Measurements from ENCODE around the gene CNOT1. TPM values are rescaled to one million over a fixed set of nuclear protein-coding genes. Genes with fewer than 3 reads are reported as not detected.

The CNOT1 gene
- total and polyA plus RNA-seq, 10 of the 15 experiments (the other 5 are each of a cell fraction or from before 2014, with no cell fraction given), result 101 to 246 (median 175) TPM

DNA sequence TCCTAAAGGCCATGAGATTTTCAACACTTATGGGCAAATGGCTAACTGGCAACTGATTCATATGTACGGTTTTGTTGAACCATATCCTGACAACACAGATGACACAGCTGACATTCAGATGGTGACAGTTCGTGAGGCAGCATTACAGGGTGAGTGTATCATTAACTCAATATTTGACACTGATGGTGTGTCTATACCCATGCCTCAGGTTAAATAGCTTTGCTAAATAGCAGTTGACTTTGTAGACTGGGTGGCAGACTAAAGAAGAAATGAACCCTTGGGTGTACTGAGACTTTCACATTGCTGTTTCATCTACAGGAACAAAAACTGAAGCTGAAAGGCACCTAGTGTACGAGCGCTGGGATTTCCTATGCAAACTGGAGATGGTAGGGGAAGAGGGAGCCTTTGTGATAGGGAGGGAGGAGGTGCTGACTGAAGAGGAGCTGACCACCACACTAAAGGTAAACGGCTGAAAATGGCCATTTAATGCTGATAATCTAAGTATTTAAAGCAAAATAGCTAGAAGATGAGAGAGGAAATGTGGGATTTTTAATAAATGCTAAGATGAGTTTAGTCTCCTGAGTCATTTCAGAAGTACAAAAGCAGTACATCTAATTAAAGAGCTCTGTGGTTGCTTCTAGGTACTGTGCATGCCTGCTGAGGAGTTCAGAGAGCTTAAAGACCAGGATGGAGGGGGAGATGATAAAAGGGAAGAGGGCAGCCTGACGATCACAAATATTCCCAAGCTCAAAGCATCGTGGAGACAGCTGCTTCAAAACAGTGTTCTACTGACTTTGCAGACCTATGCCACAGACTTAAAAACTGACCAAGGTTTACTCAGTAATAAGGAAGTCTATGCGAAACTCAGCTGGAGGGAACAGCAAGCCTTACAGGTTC, 111.3 kb downstream of the CNOT1 start:
- POLR2A ChIA-PET, result interaction anchor here (0.6 to 1.2 kb wide), 7 partner anchors 63 to 415 kb away, joined by 3 to 6 read pairs (median 4); partner anchors contain the start of gene CNOT1
- 3% methylated on average over 8 of the region's 8 CpGs for WGBS (ENCODE audit: insufficient coverage, insufficient replicate concordance, low lambda C conversion rate, missing lambda C conversion rate)
- TSS peak; percentile 59 for BruUV-seq (replicated peaks)
- TF ChIP-seq, protein P1, sequence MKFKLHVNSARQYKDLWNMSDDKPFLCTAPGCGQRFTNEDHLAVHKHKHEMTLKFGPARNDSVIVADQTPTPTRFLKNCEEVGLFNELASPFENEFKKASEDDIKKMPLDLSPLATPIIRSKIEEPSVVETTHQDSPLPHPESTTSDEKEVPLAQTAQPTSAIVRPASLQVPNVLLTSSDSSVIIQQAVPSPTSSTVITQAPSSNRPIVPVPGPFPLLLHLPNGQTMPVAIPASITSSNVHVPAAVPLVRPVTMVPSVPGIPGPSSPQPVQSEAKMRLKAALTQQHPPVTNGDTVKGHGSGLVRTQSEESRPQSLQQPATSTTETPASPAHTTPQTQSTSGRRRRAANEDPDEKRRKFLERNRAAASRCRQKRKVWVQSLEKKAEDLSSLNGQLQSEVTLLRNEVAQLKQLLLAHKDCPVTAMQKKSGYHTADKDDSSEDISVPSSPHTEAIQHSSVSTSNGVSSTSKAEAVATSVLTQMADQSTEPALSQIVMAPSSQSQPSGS (IDR thresholded peaks at IDR 0.05; ENCODE audit: low read length), result peak; percentile 72
- TF ChIP-seq STAT1 (conservative IDR thresholded peaks at IDR 0.05), result no peak
- TF ChIP-seq TAF1 (IDR thresholded peaks at IDR 0.05; ENCODE audit: borderline replicate concordance, low read depth, low read length), result no peak
- TF ChIP-seq YY1 (IDR thresholded peaks at IDR 0.05; ENCODE audit: low read depth, low read length), result 0 out of 2 replicates have a peak, but pooled peaks have one; percentile 6
- TF ChIP-seq FOXM1 (IDR thresholded peaks at IDR 0.05; ENCODE audit: low read depth, low read length), result peak; percentile 60; the same call in 1 of the 2 replicates
- TF ChIP-seq CBX5 (IDR thresholded peaks at IDR 0.05; ENCODE audit: low read depth), result 0 out of 2 replicates have a peak, but pooled peaks have one; percentile 41
- TF ChIP-seq, protein P2, sequence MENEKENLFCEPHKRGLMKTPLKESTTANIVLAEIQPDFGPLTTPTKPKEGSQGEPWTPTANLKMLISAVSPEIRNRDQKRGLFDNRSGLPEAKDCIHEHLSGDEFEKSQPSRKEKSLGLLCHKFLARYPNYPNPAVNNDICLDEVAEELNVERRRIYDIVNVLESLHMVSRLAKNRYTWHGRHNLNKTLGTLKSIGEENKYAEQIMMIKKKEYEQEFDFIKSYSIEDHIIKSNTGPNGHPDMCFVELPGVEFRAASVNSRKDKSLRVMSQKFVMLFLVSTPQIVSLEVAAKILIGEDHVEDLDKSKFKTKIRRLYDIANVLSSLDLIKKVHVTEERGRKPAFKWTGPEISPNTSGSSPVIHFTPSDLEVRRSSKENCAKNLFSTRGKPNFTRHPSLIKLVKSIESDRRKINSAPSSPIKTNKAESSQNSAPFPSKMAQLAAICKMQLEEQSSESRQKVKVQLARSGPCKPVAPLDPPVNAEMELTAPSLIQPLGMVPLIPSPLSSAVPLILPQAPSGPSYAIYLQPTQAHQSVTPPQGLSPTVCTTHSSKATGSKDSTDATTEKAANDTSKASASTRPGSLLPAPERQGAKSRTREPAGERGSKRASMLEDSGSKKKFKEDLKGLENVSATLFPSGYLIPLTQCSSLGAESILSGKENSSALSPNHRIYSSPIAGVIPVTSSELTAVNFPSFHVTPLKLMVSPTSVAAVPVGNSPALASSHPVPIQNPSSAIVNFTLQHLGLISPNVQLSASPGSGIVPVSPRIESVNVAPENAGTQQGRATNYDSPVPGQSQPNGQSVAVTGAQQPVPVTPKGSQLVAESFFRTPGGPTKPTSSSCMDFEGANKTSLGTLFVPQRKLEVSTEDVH (IDR thresholded peaks at IDR 0.05; ENCODE audit: low read depth, partially characterized antibody), result no peak
- TF ChIP-seq, protein P3, sequence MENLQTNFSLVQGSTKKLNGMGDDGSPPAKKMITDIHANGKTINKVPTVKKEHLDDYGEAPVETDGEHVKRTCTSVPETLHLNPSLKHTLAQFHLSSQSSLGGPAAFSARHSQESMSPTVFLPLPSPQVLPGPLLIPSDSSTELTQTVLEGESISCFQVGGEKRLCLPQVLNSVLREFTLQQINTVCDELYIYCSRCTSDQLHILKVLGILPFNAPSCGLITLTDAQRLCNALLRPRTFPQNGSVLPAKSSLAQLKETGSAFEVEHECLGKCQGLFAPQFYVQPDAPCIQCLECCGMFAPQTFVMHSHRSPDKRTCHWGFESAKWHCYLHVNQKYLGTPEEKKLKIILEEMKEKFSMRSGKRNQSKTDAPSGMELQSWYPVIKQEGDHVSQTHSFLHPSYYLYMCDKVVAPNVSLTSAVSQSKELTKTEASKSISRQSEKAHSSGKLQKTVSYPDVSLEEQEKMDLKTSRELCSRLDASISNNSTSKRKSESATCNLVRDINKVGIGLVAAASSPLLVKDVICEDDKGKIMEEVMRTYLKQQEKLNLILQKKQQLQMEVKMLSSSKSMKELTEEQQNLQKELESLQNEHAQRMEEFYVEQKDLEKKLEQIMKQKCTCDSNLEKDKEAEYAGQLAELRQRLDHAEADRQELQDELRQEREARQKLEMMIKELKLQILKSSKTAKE (IDR thresholded peaks at IDR 0.05; ENCODE audit: low read depth, poor library complexity, severe bottlenecking), result peak; percentile 64
- TF ChIP-seq MTA2 (IDR thresholded peaks at IDR 0.05; ENCODE audit: low read depth), result peak; percentile 92
- TF ChIP-seq TCF12 (IDR thresholded peaks at IDR 0.05; ENCODE audit: low read depth, low read length), result no peak
- TF ChIP-seq CHD2 (IDR thresholded peaks at IDR 0.05; ENCODE audit: borderline replicate concordance, low read depth, low read length), result no peak
- TF ChIP-seq SREBF2 (IDR thresholded peaks at IDR 0.05; ENCODE audit: low read length), result no peak
- TF ChIP-seq EED (IDR thresholded peaks at IDR 0.05; ENCODE audit: low read depth), result peak; percentile 74
- peak; percentile 83 for TF ChIP-seq RUNX3 (IDR thresholded peaks at IDR 0.05; ENCODE audit: low read length)
- no peak for TF ChIP-seq NFYA (IDR thresholded peaks at IDR 0.05; ENCODE audit: borderline replicate concordance, low read depth, low read length)
- peak; percentile 30; the same call in 1 of the 2 replicates for TF ChIP-seq ZBED1 (IDR thresholded peaks at IDR 0.05; ENCODE audit: borderline replicate concordance)

More for the DNA sequence above, 111.3 kb downstream of the CNOT1 start:
- H3K36me3 ChIP-seq (ENCODE audit: control insufficient read depth in 2 of 2, insufficient read depth in 2 of 2, low read length in 1 of 2), result peaks cover 13 to 31% of the 10 kb centered on the region in 2 experiments
- RAD21 ChIA-PET (ENCODE audit: unreplicated experiment), result interaction anchor here (0.7 to 1.6 kb wide), 7 partner anchors 8 to 238 kb away, joined by 3 to 8 read pairs (median 4); partner anchors contain the start of gene NDRG4
- H3K27me3 ChIP-seq (replicated peaks in 1 of 2; ENCODE audit: control insufficient read depth in 2 of 2, insufficient read depth in 2 of 2, low read length in 1 of 2), result no peaks in the 10 kb centered on the region
- H4K20me1 ChIP-seq (ENCODE audit: control insufficient read depth, insufficient read depth), result no peaks in the 10 kb centered on the region
- H3K4me2 ChIP-seq (ENCODE audit: control insufficient read depth, insufficient read depth), result peak overlapping the region; percentile 76
- intact Hi-C loops (cut with micrococcal nuclease; ENCODE audit: unreplicated experiment) (loop anchor here (1.0 kb wide), 1 partner anchor 112 kb away; no protein-coding TSS in a partner anchor), in situ Hi-C loops (cut with MboI) (loop anchor here (25.0 kb wide), 1 partner anchor 219 kb away; the partner anchor contains the start of gene GOT2)
- H3K9me3 ChIP-seq (replicated peaks; ENCODE audit: control insufficient read depth, insufficient read depth, low read length), result no peaks in the 10 kb centered on the region
- CTCF ChIA-PET, result interaction anchor here (0.6 to 3.8 kb wide), 14 partner anchors 12 to 237 kb away, joined by 3 to 18 read pairs (median 4); no protein-coding TSS in a partner anchor
- peak; percentile 54 for DNase-seq (ENCODE audit: low read depth, low spot score)
- SMC1A ChIA-PET (ENCODE audit: uncharacterized antibody, unreplicated experiment), result interaction anchor here (0.9 to 2.7 kb wide), 13 partner anchors 10 to 238 kb away, joined by 3 to 11 read pairs (median 4); no protein-coding TSS in a partner anchor
- ATAC-seq, result peak; percentile 43
- peak; percentile 79 for FAIRE-seq
- H3K4me1 ChIP-seq (ENCODE audit: control insufficient read depth, insufficient read depth, low read length), result peaks cover 43% of the 10 kb centered on the region
- H2AFZ ChIP-seq (ENCODE audit: control insufficient read depth, low read depth, low read length), result no peak overlapping the region
- H3K9ac ChIP-seq (ENCODE audit: control insufficient read depth, insufficient read depth, low read length), result peak overlapping the region; percentile 9; the same call in 1 of the 2 replicates
- H3K4me3 ChIP-seq, result peak overlapping the region; percentile 14; the same call in 1 of the 2 replicates
- H3K79me2 ChIP-seq (ENCODE audit: control insufficient read depth, insufficient read depth, low read length), result peaks cover 11% of the 10 kb centered on the region
- peak overlapping the region; percentile 67 for H3K27ac ChIP-seq (ENCODE audit: control insufficient read depth, insufficient read depth)
